Measurements from ENCODE around the gene KCNB1.

- TF ChIP-seq CTCF (IDR thresholded peaks at IDR 0.05; ENCODE audit: insufficient read depth, low read length) (no peak), REST (IDR thresholded peaks at IDR 0.05; ENCODE audit: insufficient replicate concordance, low read depth) (no peak), SPI1 (IDR thresholded peaks at IDR 0.05; ENCODE audit: borderline replicate concordance, low read depth) (no peak), GABPA (IDR thresholded peaks at IDR 0.05; ENCODE audit: low read depth) (no peak), POLR2AphosphoS5 (IDR thresholded peaks at IDR 0.05; ENCODE audit: low read depth) (no peak)
Measured at GRCh38 chr20:49395659-49396058, 86.8 kb downstream of the KCNB1 start.

Data from HL-60 (cell line).